PFSK-1 (cell line): Measurements from ENCODE around the gene KRTAP12-3.

Experiments used
- FOXP2 ChIP-seq: optimal IDR thresholded peaks from 2 replicates; pipeline ENCODE3; 2011; ENCODE audit warnings: borderline replicate concordance, control low read depth, inconsistent platforms; ENCODE audit not compliant: insufficient read depth; ENCODE audit errors: extremely low read length, extremely low read depth
- POLR2AphosphoS5 ChIP-seq: IDR thresholded peaks from 2 replicates; pipeline ENCODE4 v1.6.1; 2012; ENCODE audit warnings: low read depth, mild to moderate bottlenecking, control low read depth, low read length, moderate library complexity
- SIN3A ChIP-seq: IDR thresholded peaks from 2 replicates; pipeline ENCODE4 v1.6.1; 2012; ENCODE audit warnings: mild to moderate bottlenecking, low read length, moderate library complexity, borderline replicate concordance; ENCODE audit not compliant: insufficient read depth
- TAF1 ChIP-seq: IDR thresholded peaks from 2 replicates; pipeline ENCODE4 v1.6.1; 2012; ENCODE audit warnings: low read length, control low read depth, borderline replicate concordance; ENCODE audit not compliant: insufficient read depth
- TF ChIP-seq, protein P1 (sequence below), 2 experiments: IDR thresholded peaks; 2 replicates each; pipeline versions ENCODE4 v1.6.1 to v1.8.0; 2011 to 2012; ENCODE audit warnings: low read depth in 2 of 2, low read length in 2 of 2, control low read depth in 1 of 2, inconsistent platforms in 1 of 2, mild to moderate bottlenecking in 1 of 2, moderate library complexity in 1 of 2; ENCODE audit not compliant: insufficient read depth in 1 of 2

Gene KRTAP12-3

GRCh38 chr21:44615466-44615865 lies 42.3 kb upstream of the KRTAP12-3 start:
- TF ChIP-seq FOXP2 = no peak
- no peak for TF ChIP-seq POLR2AphosphoS5
- no peak for TF ChIP-seq SIN3A
- TF ChIP-seq, protein P1, sequence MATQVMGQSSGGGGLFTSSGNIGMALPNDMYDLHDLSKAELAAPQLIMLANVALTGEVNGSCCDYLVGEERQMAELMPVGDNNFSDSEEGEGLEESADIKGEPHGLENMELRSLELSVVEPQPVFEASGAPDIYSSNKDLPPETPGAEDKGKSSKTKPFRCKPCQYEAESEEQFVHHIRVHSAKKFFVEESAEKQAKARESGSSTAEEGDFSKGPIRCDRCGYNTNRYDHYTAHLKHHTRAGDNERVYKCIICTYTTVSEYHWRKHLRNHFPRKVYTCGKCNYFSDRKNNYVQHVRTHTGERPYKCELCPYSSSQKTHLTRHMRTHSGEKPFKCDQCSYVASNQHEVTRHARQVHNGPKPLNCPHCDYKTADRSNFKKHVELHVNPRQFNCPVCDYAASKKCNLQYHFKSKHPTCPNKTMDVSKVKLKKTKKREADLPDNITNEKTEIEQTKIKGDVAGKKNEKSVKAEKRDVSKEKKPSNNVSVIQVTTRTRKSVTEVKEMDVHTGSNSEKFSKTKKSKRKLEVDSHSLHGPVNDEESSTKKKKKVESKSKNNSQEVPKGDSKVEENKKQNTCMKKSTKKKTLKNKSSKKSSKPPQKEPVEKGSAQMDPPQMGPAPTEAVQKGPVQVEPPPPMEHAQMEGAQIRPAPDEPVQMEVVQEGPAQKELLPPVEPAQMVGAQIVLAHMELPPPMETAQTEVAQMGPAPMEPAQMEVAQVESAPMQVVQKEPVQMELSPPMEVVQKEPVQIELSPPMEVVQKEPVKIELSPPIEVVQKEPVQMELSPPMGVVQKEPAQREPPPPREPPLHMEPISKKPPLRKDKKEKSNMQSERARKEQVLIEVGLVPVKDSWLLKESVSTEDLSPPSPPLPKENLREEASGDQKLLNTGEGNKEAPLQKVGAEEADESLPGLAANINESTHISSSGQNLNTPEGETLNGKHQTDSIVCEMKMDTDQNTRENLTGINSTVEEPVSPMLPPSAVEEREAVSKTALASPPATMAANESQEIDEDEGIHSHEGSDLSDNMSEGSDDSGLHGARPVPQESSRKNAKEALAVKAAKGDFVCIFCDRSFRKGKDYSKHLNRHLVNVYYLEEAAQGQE (IDR thresholded peaks at IDR 0.05; ENCODE audit: insufficient read depth in 1 of 2, low read depth in 2 of 2, low read length in 2 of 2) = no peak
- TF ChIP-seq TAF1 = no peak

GRCh38 chr21:44615911-44616590 lies 41.7 kb upstream of the KRTAP12-3 start:
- TF ChIP-seq FOXP2 (no peak), TAF1 (no peak), SIN3A (no peak), POLR2AphosphoS5 (no peak)
- TF ChIP-seq, protein P1 (IDR thresholded peaks at IDR 0.05; ENCODE audit: insufficient read depth in 1 of 2, low read depth in 2 of 2, low read length in 2 of 2) = no peak

DNA sequence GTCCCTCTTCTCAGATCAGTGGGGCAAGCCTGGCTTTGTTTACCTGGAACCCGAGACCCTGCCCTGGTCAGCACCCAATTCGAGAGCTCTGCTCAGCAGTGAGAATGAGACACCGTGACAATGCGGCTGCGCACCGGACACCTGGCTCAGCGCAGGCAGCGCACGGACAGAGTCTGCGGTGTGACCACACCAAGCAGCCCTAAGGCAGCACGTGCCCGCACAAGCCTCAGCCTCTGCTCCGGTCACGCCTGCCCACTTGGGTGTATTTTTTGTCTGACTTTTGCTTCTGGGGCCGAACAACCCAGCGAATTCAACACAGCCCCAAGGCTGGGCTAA lies 41.2 kb upstream of the KRTAP12-3 start:
- TF ChIP-seq TAF1 = no peak
- TF ChIP-seq SIN3A = no peak
- TF ChIP-seq, protein P1 (IDR thresholded peaks at IDR 0.05; ENCODE audit: insufficient read depth in 1 of 2, low read depth in 2 of 2, low read length in 2 of 2) = no peak
- no peak for TF ChIP-seq FOXP2
- no peak for TF ChIP-seq POLR2AphosphoS5

DNA sequence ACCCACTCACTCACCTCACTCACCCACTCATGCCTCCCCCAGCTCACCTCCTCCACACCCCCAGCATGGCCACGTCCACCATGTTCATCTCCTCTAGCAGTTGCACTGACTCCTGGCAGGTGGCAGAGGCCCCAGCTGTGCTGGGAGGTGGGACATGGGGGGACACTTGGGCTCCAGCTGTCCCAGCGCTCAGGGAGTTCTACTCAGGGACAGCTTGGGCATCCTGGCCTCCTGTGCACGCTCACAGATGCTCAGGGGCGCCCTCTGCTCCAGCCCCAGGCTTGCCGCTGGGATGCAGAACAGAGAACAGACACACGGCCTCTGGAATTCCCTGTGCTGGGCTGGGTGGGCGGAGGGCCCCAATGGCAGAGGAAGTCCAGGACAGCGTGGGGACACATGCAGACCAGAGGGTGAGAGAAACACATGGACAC lies 40.6 kb upstream of the KRTAP12-3 start:
- TF ChIP-seq, protein P1 (IDR thresholded peaks at IDR 0.05; ENCODE audit: insufficient read depth in 1 of 2, low read depth in 2 of 2, low read length in 2 of 2) = no peak
- TF ChIP-seq TAF1 = no peak
- TF ChIP-seq POLR2AphosphoS5 = no peak

- TF ChIP-seq, protein P1 (IDR thresholded peaks at IDR 0.05; ENCODE audit: insufficient read depth in 1 of 2, low read depth in 2 of 2, low read length in 2 of 2) = no peak
- TF ChIP-seq TAF1 (no peak), POLR2AphosphoS5 (no peak), FOXP2 (no peak), SIN3A (no peak)
These were observed 39.2 kb upstream of the KRTAP12-3 start for GRCh38 chr21:44618504-44618903.
